Kidney capillary endothelial cell (primary cell): ENCODE data around the gene JAG2.

Experiments used
- DNase-seq: peaks from one replicate; pipeline ENCODE4 v3.0.0-alpha.2; 2018; ENCODE audit warnings: low spot score

Gene JAG2

GRCh38 chr14:105091517-105092170, 76.9 kb downstream of the JAG2 start:
- DNase-seq: no peak

GRCh38 chr14:105091054-105091516, 77.5 kb downstream of the JAG2 start:
- DNase-seq: no peak
